ENCODE results near the gene KIAA0408.

The KIAA0408 gene

DNA sequence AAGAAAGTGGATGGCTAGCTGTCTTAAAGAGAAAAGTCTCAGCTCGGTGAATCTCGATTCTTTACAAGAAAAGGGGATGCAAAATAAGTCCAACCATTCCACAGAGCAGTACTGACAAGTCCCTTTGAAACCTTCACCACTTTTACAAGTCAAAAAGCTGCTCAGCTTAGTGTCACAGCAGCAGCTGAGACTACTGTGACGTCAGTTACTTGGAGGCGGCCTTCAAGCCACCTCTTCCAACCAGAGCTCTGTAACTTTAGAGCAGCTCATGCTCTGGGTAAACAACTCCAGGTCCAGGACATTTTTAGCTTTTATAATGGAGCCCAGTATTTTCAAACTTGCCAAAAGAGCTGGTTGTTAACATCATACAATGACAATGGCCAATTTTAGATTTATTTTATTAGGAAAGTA, at the start of gene KIAA0408:
Gene KIAA0408, minus strand, starts transcription at position 159 of the 411 bp plus-strand sequence. CDS start 5,408 bp downstream, outside the sequence.
- DNase-seq: no peak

DNA sequence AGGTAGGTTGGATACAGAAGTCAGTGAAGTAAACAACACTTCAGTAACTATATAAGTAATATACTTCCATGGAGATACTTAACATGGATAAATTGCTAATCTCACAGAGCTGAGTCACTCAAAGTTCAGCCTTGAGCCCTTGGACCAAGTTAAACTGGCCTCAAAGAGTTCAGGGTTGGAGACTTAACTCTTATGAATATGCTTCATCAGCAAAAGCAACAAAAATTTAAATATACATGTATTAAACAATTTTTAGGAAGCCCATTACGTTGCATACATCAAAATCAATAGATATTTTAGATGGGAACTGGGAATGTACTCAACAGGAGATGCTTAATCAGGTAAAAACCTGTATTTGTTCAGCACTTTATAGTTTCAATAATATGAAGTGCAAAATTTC, 47.7 kb upstream of the KIAA0408 start:
- no peak for DNase-seq

DNA sequence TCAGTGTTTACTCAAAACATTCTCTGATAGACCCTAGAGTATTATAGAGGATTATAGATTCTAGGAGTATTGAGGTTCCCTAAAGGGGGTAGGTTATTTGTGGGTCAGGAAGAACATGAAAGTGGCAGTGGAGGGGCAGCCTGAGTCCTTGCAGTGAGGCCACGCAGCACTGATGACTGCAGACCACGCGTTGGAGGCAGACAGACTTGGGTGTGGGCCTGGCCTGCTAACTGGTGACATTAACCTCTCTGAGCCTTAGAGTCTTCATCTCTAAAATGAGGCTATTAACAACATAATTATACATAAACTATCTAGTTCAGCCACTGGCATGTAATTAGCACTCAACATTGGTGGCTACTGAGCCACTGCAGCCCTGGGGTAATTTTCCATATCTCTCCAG, 43.8 kb upstream of the KIAA0408 start:
- no peak for DNase-seq

DNA sequence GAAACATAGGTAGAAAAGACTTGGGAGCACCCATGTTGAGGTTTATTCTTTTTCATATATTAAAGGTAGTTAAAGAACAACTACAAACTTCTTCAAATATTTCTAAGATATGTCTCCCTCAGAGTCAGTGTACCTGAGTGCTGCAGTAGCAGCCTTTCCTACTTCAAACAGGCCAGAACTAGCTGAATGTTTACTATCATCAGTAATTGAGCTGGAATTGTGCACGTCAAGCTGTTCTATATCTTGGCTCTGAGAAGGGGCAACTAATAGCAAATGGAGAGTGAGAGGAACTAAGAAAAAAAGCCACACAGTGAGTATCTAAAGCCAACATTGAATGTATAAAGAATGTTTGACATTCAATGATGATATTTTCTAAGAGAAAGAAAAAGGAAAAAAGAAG, 38.2 kb upstream of the KIAA0408 start:
- no peak for DNase-seq

DNA sequence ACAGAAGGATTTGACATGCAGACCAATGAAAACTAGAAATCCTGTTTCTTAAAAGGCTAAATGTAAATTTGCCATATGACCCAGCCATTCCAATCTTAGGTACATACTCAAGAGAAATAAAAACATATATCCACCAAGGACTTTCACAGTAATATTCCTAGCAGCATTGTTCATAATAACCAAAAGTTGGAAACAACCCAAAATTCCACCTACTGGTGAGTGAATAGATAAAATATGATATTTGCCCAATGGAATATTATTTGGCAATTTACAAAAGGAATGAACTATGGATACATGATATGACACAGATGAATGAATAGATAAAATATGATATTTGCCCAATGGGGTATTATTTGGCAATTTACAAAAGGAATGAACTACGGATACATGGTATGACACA, 37.3 kb upstream of the KIAA0408 start:
- no peak for DNase-seq

DNA sequence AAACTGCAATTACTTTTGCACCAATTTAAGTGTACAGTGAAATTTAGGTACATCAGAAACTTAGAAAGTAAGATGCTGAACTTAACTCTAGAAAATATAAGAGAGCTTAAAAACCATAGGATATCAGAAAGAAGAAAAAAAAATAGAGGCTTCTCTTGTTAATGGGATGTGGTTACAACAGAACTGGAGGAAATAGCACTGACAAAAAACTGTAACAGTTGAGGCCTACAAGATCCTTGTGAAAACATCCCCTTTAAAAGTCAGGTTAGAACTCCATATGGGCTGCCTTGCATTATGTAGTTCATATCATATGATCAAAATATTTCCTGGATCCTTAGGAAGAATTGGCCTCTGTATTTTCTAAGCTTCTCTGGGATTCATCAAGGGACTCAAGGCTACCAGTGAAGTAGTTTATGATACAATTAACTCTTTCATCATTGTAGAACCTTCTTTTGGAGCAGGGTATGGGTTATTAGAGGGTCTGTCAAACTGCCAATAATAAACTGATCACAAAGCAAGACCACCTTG, 35.1 kb upstream of the KIAA0408 start:
- no peak for DNase-seq

DNA sequence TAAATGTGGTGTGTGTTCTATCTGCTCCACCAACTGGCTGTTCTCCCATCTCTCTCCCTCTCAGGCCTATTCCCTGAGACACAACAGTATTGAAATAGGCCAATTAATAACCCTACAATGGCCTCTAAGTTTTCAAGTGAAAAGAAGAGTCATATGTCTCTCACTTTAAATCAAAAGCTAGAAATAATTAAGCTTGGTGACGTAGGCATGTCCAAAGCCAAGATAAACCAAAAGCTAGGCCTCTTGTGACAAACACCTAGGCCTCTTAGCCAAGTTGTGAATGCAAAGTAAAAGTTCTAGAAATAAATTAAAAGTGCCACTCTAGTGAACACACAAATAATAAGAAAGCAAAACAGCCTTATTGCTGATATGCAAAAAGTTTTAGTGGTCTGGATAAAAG, 30.1 kb upstream of the KIAA0408 start:
- no peak for DNase-seq

DNA sequence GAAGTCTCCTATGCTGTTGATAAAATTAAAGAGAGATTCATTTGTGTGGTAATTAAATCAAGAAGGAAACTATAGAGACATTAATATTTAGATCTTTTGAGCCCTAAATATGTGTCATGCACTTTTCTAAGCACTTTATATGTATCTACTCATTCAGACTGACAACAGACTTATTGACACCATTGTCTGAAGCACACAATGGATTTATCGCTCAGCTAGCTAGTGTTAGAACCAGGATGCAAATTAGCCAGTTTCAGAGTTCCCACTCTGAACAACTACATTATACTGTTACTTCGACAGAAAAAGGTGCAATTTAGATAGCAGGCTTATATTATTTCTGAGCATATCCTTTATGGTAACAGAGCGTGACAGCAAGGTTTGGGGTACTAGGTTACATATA, 27.7 kb upstream of the KIAA0408 start:
- no peak for DNase-seq

DNA sequence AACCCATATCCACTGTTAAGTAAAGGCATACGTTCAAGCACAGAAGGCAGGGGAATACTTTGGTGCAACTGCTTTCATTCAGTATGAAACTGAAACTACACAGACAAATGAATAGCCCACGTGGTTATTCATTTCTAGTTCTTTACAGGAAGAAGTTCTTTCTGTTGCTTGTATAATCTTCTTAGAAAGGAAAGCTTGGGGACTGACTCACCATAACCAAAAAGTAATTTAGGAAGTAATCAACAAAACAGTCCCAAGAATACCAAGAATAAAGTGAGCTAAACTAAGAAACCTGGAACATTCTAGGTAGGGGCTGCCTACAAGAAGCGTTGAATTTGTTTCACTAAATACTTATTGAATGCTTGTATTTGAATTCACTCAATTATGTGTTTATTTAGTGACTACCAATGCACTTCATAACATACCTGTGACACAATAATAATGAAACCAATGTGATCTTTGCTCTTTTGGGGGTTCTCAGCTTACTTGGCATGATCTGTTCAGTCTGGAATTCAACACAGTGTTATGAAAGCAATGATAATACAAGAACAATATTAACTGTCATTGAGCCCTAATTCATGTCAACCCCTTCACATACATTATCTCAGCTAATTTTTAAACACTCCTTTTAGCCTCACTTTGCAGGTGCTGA, 25.1 kb upstream of the KIAA0408 start:
- DNase-seq: peak; percentile 54 to 83 (median 80)

DNA sequence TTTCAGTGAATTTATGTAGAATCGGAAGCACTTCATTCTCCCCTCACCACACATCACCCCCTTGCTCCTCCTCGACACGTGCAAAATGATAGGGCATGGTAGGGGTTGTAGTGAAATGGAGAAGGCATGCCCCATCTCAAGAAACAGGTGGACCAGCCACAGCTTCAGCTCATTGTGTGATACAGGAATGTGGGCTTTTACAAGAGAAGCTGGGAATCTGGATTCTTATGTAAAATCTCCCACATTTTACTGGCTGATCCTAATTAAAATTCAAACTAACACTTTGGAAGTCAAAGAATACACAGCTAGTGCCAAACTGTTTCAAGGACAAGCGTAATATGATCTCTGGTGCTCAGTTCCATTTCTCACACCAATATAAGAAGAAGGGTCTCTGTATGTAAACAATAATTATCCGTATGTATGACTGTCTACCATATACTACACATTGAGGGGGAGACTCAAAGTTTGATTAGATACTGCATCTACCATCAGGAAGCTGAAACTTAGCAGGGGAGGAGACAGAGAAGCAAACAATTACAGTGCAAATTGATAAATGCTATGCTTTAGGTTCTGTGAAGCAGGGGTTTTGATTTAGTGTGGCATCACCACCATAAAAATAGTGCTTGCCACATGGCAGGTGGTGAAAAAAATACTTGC, 24.3 kb upstream of the KIAA0408 start:
- no peak for DNase-seq

DNA sequence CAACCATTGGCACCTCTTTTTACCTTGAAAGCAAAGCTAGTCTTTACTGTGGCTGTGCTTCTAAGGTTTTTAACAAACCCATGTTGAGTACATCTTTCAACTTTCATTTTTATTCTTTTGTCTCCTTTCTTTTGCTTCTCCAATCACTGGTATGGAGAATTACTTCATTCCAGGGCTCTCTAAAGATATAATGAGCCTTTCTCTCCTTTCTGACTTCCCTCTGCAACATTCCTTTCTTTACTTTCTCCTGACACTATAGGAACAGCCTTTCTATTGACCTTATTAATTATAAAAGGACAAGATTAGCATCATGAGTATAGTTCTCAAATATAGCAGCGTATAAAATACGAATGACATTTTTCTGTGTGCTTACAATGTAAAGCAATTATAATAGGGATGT, 23.1 kb upstream of the KIAA0408 start:
- no peak for DNase-seq

DNA sequence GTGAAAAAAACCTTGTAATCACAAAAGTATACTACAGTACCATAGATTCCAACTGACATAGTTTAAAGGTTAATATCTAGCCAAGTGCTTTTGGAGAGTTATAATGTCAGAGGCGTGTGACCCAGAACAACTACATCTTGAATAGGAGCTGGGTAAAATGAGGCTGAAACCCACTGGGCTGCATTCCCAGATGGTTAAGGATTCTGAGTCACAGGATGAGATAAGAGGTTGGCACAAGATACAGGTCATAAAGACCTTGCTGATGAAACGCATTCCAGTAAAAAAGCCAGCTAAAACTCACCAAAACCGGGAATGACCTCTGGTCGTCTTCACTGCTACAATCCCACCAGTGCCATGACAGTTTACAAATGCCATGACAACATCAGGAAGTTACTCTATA, 22.4 kb upstream of the KIAA0408 start:
- no peak for DNase-seq

DNA sequence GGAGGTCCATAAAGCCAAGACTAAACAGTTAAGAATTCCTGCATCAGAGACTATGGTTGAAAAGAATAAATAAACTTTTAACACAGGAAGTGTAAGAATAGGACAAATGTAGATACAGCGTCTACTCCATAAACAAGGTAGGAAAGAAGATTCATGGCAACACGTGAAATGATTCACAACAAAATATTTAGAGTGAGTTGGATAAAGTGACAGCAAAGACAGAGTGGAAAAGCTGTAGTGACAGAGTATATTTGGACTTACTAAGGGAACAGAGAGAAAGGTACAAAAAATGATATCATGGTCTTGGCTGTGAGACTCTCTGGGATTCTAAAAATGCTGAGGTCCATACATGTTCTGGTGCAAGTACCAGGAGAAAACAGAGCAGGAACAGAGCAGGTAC, 21.9 kb upstream of the KIAA0408 start:
- no peak for DNase-seq

DNA sequence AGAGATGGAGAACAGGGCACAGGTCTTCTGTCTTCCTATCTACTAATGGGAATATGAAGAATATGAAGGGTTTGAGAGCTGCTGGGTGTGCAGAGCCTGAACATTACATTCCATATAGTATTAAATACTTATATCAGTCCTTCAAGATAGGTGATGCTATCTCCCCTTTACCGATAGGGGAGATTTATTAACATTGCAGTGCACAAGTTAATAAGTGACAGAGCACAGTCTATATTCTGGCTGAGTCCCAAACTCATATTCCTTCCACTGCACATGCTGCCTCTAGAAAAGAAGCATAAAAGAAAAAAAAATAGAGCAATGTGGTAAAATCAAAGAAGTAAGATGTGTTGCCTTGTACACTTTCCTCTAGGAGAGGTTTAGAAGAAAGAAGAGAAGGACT, 18.5 kb upstream of the KIAA0408 start:
- no peak for DNase-seq

DNA sequence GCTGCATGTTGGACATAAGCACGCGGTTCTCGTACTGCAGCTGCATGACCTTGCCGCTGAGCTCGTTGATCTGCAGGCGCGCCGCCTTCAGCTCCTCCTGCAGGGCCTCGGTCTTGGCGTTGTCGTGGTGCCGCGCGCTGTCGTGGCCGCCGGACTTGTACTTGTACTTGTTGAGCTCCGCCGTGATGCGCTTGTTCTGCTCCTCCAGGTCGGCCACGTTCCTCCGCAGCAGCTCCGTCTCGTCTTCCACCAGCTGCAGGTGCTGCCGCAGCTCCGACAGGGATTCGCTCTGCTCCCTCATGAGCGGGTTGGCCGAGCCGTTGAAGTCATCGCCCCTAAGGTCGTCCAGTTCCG, 16.6 kb upstream of the KIAA0408 start:
- no peak for DNase-seq

DNA sequence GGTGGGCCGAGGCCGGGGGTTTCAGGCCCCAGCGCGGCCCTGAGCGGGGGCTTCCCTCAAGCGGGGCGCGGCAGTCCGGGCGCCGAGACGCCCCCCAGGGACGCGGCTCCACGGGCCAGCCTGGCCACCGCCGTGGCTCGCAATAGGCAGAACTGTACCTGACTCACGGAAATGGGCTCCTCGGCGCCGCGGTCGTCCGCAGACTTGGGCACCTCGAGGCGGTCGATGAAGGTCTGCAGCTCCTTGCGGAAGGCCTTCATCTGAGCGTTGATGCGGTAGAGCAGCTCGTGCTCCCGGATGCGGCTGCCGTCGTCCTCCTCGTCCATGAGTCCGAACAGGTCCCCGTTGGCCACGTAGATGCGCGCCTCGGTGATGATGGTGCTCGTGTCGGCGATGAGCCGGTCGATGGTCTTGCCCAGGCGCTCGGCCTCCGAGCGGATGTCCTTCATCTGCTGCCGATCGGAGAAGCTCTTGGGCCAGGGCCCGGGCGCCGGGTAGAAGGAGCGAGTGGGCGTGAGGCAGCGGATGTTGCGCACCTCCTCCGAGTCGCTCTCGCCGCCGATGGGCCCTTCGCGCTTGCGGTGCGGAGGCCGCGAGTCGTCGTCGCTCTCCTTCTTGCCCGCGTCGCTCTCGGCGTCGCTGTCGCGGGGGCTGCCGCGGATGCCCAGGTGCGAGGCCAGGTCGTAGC, 16.1 kb upstream of the KIAA0408 start:
- DNase-seq: no peak

DNA sequence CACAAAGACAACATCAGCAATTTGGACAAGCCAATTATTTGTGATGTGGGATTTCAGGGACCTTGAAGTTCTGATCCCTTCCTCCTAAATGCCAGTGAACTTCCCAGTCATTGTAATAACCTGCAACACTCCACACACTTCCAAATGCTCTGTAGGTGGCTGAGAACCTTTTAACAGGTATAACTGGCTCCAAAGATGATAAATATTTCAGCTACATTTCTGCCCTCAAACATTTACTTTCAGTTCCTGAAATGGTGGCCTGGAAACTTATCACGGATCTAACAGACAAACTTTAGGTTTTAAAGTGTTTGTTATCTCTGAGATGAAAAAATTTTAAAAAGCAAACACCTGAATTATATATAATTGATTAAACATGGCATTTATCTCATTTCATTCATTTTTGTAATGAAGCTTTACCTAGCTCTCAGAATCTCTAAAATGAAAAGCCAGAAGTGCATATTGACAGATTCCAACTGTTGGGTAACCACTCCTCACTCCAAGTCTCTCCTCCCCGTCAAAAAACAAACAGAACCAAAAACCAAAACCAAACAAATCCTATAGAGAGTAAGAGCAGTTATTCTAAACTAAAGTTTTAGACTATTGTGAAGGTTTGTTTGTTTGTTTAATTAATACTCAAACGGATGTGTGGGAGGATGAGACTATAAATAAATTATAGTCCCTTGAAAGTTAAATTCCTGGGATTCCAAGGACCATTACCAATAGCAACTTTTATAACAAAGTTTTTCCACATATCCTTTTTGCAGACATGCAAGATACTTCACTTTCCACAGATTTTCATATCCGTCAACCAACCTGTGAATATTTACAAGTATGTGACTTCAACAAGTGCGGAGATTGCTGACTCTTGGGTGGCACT, 12.4 kb upstream of the KIAA0408 start:
- no peak for DNase-seq

DNA sequence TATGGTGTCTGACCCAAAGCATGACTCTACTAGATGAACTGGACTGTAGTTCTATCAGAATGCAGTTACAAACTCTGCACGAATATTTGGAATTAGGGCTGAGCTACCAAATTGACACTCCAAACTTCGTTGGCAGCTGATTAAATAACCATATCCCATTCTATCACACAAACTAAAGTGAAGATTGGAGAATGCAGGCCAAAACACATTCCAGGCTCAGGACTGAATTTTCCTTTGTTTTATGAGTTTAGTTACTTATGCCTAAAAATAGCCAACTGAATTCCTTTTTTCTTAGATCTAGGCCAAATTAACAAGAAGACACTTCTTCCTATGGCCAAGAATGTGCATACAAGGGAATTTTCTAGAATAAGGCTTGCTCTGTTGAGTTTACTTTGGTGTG, 9.7 kb upstream of the KIAA0408 start:
- no peak for DNase-seq

DNA sequence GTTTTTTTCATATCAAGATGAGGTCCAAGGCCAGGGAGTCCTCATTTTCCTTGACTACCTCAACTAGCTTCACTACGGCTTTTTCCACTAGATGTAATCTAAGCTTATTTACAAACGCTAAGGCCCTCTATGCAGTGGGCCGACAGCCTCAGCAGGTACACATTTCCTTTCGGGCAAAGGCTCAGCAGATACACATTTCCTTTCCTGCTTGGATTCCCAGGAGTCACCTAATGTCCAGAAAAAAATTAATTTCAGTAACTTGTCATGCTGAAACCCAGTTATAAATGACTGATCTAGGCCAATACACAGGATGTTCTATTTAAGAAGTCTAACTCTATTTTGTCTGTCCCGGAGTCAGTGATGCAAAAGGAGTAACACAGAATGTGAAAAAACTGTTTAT, 7.2 kb upstream of the KIAA0408 start:
- no peak for DNase-seq

DNA sequence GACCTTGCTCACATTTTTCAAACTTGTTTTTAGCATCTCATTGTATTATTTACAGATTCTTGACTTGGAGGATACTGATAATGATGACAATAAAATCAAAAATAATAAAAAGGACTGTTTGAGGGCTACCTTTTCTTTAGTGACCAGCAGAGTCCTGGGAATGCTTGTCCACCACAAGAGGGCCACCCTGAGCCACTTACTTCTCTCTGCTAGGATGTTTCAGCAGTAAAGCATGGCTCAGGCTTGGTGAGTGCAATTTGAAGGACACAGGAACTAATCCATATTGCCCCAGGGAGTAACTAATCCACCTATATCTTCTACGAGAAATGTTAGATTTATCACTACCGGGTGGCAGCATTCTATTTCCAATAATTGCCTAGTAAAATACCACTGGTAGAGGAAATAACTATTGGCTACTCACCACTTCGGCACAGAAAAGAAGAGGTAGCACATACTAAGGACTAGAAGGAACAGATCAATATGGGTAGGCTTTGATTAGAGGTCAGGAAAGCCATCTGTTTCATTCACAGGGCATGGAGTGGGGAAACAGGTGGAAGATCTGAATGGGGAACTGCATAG, 5.8 kb upstream of the KIAA0408 start:
- DNase-seq: peak; percentile 75 to 85 (median 80)

DNA sequence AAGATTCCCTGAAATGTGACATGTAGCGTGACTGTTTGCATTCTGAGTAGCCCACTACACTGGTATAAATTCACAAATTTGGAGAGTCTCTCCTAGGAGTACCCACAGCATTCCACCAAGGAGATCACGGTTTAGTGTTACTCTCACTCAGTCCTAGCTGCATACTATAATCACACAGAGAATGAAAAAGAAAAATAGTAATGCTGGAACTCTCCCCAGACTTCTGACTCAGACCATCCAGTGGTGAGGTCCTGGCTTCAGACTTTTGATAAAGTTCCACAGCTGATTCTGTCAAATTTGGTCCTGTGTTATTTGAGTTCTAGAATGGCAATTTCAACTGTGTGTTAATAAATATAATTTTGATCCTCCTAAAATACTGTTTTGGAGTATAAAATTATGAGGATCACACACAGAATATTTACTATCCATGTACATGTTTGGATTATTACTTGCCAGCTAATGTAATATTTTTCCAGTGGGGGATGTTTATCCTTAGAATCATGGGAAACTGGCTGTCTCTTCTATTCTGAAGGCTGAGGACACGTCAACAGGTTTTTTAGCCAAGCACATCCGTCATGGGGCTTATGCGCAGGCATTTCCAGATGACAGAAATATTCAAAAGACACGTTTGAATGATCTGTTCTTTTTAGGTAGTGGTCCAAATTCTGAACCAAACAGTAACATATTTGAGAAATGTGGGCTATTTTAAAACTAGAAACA, 5.1 kb upstream of the KIAA0408 start:
- no peak for DNase-seq

DNA sequence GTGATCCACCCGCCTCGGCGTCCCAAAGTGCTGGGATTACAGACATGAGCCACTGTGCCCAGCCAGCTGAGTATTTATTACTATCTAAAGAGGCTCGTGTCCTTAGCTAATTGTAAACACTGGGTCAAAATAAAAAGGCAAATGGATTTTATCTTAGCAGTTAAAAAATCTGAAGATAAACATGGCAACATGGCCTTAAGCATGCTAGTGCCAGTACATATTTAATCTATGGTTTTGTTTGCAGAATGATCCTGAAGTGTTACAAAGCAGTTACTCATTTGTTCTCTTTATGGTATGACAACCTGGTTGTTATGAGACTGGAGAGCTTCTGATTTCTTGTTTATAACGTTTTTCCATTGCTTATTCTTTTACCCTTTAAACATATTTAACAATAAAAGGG, 3.9 kb upstream of the KIAA0408 start:
- no peak for DNase-seq

Data from suppressor macrophage treated with lipopolysaccharide for 1 hour (primary cell).